PC-9 (cell line): ENCODE measurements around the gene GATD1. TPM values are rescaled to one million over a fixed set of nuclear protein-coding genes. Genes with fewer than 3 reads are reported as not detected.
A peak's percentile ranks its signal among the peaks of the same experiment; 100 is the strongest.

Source experiments
- BruUV-seq: library from RNA; stranded (reverse); fragments of 400-500 nt; replicated peaks from 2 replicates; lab custom pipeline; 2021; lab: Mats Ljungman, UMichigan
- CTCF ChIA-PET: fragments of 300-600 bp; sonication (Branson Sonifier 250); formaldehyde crosslinking; loops from one replicate; lab custom pipeline; 2022; ENCODE audit warnings: antibody characterized with exemption; lab: Charles Lee
- POLR2A ChIA-PET: fragments of 300-600 bp; sonication (Branson Sonifier 250); formaldehyde crosslinking; loops from one replicate; lab custom pipeline; 2022; ENCODE audit warnings: antibody characterized with exemption; ENCODE audit not compliant: unreplicated experiment; lab: Charles Lee
- DNase-seq, 2 experiments: peaks; one replicate each; pipeline versions ENCODE4 v3.0.0 to v3.0.0-alpha.2; 2015 to 2022; ENCODE audit warnings: mixed read lengths in 1 of 2
- H2AFZ ChIP-seq: fragments of 200-600 bp; sonication (generic); 2 replicates; pipeline ENCODE4 v1.8.1; 2017; ENCODE audit warnings: antibody characterized with exemption
- H3F3A ChIP-seq: fragments of 200-600 bp; sonication (generic); 2 replicates; pipeline ENCODE4 v1.8.1; 2017; ENCODE audit warnings: antibody characterized with exemption, mild to moderate bottlenecking, low read depth; ENCODE audit not compliant: insufficient read depth
- H3K27ac ChIP-seq: fragments of 200-600 bp; sonication (generic); 2 replicates; pipeline ENCODE4 v1.6.1; 2016; ENCODE audit warnings: mixed run types
- H3K27me3 ChIP-seq: fragments of 200-600 bp; sonication (generic); 2 replicates; pipeline ENCODE4 v1.6.1; 2016; ENCODE audit warnings: low read depth, mixed run types; ENCODE audit not compliant: insufficient read depth
- H3K36me3 ChIP-seq: fragments of 200-600 bp; sonication (generic); 2 replicates; pipeline ENCODE4 v1.6.1; 2016; ENCODE audit warnings: low read depth, mixed run types
- H3K4me1 ChIP-seq: fragments of 200-600 bp; sonication (generic); replicated peaks from 2 replicates; pipeline ENCODE4 v1.6.1; 2016; ENCODE audit warnings: mixed run types; ENCODE audit not compliant: insufficient read depth
- H3K4me2 ChIP-seq: fragments of 200-600 bp; sonication (generic); 2 replicates; pipeline ENCODE4 v1.6.1; 2017; ENCODE audit warnings: mixed run types
- H3K4me3 ChIP-seq: fragments of 200-600 bp; sonication (generic); 2 replicates; pipeline ENCODE4 v1.6.1; 2016; ENCODE audit warnings: mixed run types
- H3K79me2 ChIP-seq: fragments of 200-600 bp; sonication (generic); 2 replicates; pipeline ENCODE4 v1.6.1; 2017; ENCODE audit warnings: low read depth, mixed run types
- H3K9me2 ChIP-seq: fragments of 200-600 bp; sonication (generic); 2 replicates; pipeline ENCODE4 v1.8.1; 2017; ENCODE audit warnings: mild to moderate bottlenecking; ENCODE audit not compliant: insufficient read depth
- H3K9me3 ChIP-seq: fragments of 200-600 bp; sonication (generic); 2 replicates; pipeline ENCODE4 v1.8.1; 2016; ENCODE audit warnings: low read depth; ENCODE audit not compliant: insufficient read depth
- H4K20me1 ChIP-seq: fragments of 200-600 bp; sonication (generic); 2 replicates; pipeline ENCODE4 v1.8.1; 2017; ENCODE audit not compliant: insufficient read depth
- EZH2 ChIP-seq: fragments of 200-600 bp; sonication (generic); IDR thresholded peaks from 2 replicates; pipeline ENCODE4 v1.8.0; 2017; ENCODE audit warnings: antibody characterized with exemption, low read depth
- intact Hi-C: fragments of 100-400 bp; cut with micrococcal nuclease; formaldehyde crosslinking; loops from one replicate; pipeline ENCODE4 v1.10.0; 2022; ENCODE audit not compliant: unreplicated experiment
- total RNA-seq: library from RNA; stranded (reverse); gene quantifications from 2 replicates; pipeline ENCODE4 v1.2.3, GENCODE V29; 2021
- TF ChIP-seq, protein P1 (sequence below): fragments of 200-600 bp; sonication (generic); conservative IDR thresholded peaks from 2 replicates; pipeline ENCODE4 v1.6.1; 2017; ENCODE audit warnings: mixed run types, antibody characterized with exemption, mild to moderate bottlenecking, moderate library complexity

GATD1 gene
- total RNA-seq, 1 experiment from 2014 or later: 52.7 TPM

DNA sequence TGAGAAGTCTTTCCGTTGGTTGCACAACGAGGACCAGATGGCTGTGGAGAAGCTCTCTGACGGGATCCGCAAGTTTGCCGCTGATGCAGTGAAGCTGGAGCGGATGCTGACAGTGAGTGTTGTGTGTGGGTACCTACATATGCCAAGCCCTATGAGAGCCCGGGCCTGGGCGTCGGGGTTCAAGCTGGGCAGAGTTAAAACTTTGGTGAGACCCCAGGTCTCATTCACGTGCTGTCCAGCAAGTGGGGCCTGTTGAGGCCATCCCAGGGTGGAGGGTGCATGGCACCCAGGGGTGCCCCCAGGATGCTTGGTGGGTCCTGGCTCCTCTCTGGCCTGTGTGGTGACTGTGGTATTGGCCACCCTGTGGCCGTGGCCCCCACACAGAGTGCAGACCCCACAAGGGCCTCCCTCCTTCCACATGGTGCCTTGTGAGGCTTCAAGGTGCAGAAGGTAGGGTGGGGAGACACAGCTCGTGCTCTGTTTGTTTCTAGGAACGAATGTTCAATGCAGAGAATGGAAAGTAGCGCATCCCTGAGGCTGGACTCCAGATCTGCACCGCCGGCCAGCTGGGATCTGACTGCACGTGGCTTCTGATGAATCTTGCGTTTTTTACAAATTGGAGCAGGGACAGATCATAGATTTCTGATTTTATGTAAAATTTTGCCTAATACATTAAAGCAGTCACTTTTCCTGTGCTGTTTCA is 12.8 kb downstream of the GATD1 start:
- peaks cover 20% of the 10 kb centered on the region for H4K20me1 ChIP-seq
- BruUV-seq: no TSS peak
- no peaks in the 10 kb centered on the region for H3K9me2 ChIP-seq
- no peaks in the 10 kb centered on the region for H3K9me3 ChIP-seq
- ChIA-PET POLR2A (no interaction called here), CTCF (no interaction called here)
- peaks cover 13% of the 10 kb centered on the region; the same call in 1 of the 2 replicates for H3K36me3 ChIP-seq
- H3K27ac ChIP-seq: no peak overlapping the region
- no peak for DNase-seq
- no peak overlapping the region for H2AFZ ChIP-seq
- no peaks in the 10 kb centered on the region; the same call in 1 of the 2 replicates for H3K79me2 ChIP-seq
- H3F3A ChIP-seq: peaks cover 75% of the 10 kb centered on the region
- H3K4me2 ChIP-seq: no peak overlapping the region
- no peak overlapping the region for H3K4me3 ChIP-seq
- intact Hi-C loops: loop anchor here (5.0 kb wide), 1 partner anchor 102 kb away; no protein-coding TSS in a partner anchor
- no peak for TF ChIP-seq EZH2
- TF ChIP-seq, protein P1, sequence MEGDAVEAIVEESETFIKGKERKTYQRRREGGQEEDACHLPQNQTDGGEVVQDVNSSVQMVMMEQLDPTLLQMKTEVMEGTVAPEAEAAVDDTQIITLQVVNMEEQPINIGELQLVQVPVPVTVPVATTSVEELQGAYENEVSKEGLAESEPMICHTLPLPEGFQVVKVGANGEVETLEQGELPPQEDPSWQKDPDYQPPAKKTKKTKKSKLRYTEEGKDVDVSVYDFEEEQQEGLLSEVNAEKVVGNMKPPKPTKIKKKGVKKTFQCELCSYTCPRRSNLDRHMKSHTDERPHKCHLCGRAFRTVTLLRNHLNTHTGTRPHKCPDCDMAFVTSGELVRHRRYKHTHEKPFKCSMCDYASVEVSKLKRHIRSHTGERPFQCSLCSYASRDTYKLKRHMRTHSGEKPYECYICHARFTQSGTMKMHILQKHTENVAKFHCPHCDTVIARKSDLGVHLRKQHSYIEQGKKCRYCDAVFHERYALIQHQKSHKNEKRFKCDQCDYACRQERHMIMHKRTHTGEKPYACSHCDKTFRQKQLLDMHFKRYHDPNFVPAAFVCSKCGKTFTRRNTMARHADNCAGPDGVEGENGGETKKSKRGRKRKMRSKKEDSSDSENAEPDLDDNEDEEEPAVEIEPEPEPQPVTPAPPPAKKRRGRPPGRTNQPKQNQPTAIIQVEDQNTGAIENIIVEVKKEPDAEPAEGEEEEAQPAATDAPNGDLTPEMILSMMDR: no peak
- peaks cover 30% of the 10 kb centered on the region for H3K4me1 ChIP-seq
- no peaks in the 10 kb centered on the region for H3K27me3 ChIP-seq

GRCh38 chr11:763549-764321 is 13.6 kb downstream of the GATD1 start:
- H2AFZ ChIP-seq: no peak overlapping the region
- peak overlapping the region; percentile 68 for H3K27ac ChIP-seq
- H3K27me3 ChIP-seq: no peaks in the 10 kb centered on the region
- no peaks in the 10 kb centered on the region for H3K9me2 ChIP-seq
- no peaks in the 10 kb centered on the region for H3K9me3 ChIP-seq
- ChIA-PET POLR2A (interaction anchor here (0.5 to 1.0 kb wide), 4 partner anchors 12 to 520 kb away, joined by 4 to 17 read pairs (median 6); no protein-coding TSS in a partner anchor), CTCF (interaction anchor here (0.7 to 1.3 kb wide), 2 partner anchors 36 to 303 kb away, joined by 3 to 7 read pairs; no protein-coding TSS in a partner anchor)
- no peak for DNase-seq
- peaks cover 13% of the 10 kb centered on the region; the same call in 1 of the 2 replicates for H3K36me3 ChIP-seq
- no peaks in the 10 kb centered on the region; the same call in 1 of the 2 replicates for H3K79me2 ChIP-seq
- H3K4me2 ChIP-seq: peak overlapping the region; percentile 67
- H3K4me1 ChIP-seq: peaks cover 30% of the 10 kb centered on the region
- BruUV-seq: TSS peak; percentile 5
- peaks cover 81% of the 10 kb centered on the region for H3F3A ChIP-seq
- H3K4me3 ChIP-seq: no peak overlapping the region
- TF ChIP-seq, protein P1: no peak
- TF ChIP-seq EZH2: no peak
- peaks cover 20% of the 10 kb centered on the region for H4K20me1 ChIP-seq
- intact Hi-C loops: loop anchor here (5.0 kb wide), 1 partner anchor 101 kb away; no protein-coding TSS in a partner anchor

GRCh38 chr11:763073-763463 is 14.2 kb downstream of the GATD1 start:
- no peak overlapping the region for H2AFZ ChIP-seq
- BruUV-seq: no TSS peak
- H4K20me1 ChIP-seq: peaks cover 20% of the 10 kb centered on the region
- intact Hi-C loops: loop anchor here (5.0 kb wide), 1 partner anchor 101 kb away; no protein-coding TSS in a partner anchor
- peaks cover 3% of the 10 kb centered on the region for H3K79me2 ChIP-seq
- peaks cover 84% of the 10 kb centered on the region for H3F3A ChIP-seq
- TF ChIP-seq EZH2: no peak
- ChIA-PET POLR2A (interaction anchor here (0.5 to 1.0 kb wide), 3 partner anchors 15 to 519 kb away, joined by 4 to 7 read pairs (median 6); no protein-coding TSS in a partner anchor), CTCF (interaction anchor here (0.7 to 1.3 kb wide), 2 partner anchors 35 to 303 kb away, joined by 3 to 7 read pairs; no protein-coding TSS in a partner anchor)
- peaks cover 30% of the 10 kb centered on the region for H3K4me1 ChIP-seq
- H3K4me3 ChIP-seq: no peak overlapping the region
- no peaks in the 10 kb centered on the region for H3K9me3 ChIP-seq
- H3K9me2 ChIP-seq: no peaks in the 10 kb centered on the region
- peaks cover 13% of the 10 kb centered on the region; the same call in 1 of the 2 replicates for H3K36me3 ChIP-seq
- H3K27me3 ChIP-seq: no peaks in the 10 kb centered on the region
- no peak for DNase-seq
- peak overlapping the region; percentile 90 for H3K27ac ChIP-seq
- peak overlapping the region; percentile 69 for H3K4me2 ChIP-seq
